Measurements from ENCODE around the gene COL15A1. TPM values are rescaled to one million over a fixed set of nuclear protein-coding genes. Genes with fewer than 3 reads are reported as not detected.

The COL15A1 gene
- total and polyA plus RNA-seq, 2 of the 13 experiments (the other 11 are each of a cell fraction or from before 2014, with no cell fraction given): not detected

GRCh38 chr9:98913705-98914104 is 30.0 kb upstream of the COL15A1 start:
- no peaks in the 10 kb centered on the region for H3K4me1 ChIP-seq (ENCODE audit: insufficient read depth, low read length)
- no peak for DNase-seq (ENCODE audit: low spot score)
- no peaks in the 10 kb centered on the region for H3K36me3 ChIP-seq (replicated peaks in 1 of 2; ENCODE audit: control insufficient read depth in 1 of 2, insufficient read depth in 2 of 2, low read length in 2 of 2)
- peaks cover 0 to 5% of the 10 kb centered on the region in 2 experiments; a peak in 3 of 5 replicates for H3K27me3 ChIP-seq (ENCODE audit: control insufficient read depth in 1 of 2, insufficient read depth in 2 of 2, low read length in 2 of 2)
- in situ Hi-C loops (cut with HindIII; ENCODE audit: extremely low pct_ligation_motif_present, low pct_unique_long_range_greater_than_20kb): no loop called here
- intact Hi-C loops (cut with micrococcal nuclease; ENCODE audit: unreplicated experiment): no loop called here
- H4K20me1 ChIP-seq (ENCODE audit: insufficient read depth, low read length): no peaks in the 10 kb centered on the region
- POLR2A ChIA-PET: no interaction called here
- no peaks in the 10 kb centered on the region for H3K9me3 ChIP-seq (ENCODE audit: low read length)
- CTCF ChIA-PET (ENCODE audit: low intra/inter-chr PET ratio, low total read pairs): no interaction called here
- no peaks in the 10 kb centered on the region for H3K79me2 ChIP-seq (ENCODE audit: insufficient read depth, low read length)
- ATAC-seq: no peak
- 58% methylated on average over 7 of the region's 7 CpGs for WGBS (ENCODE audit: low lambda C conversion rate)
- TF ChIP-seq TRIM24 (CRISPR knock-in tag; IDR thresholded peaks at IDR 0.05) (no peak), TBX2 (CRISPR knock-in tag; IDR thresholded peaks at IDR 0.05; ENCODE audit: borderline replicate concordance) (no peak), MBD4 (IDR thresholded peaks at IDR 0.05; ENCODE audit: borderline replicate concordance, low read length) (no peak), POLR2G (IDR thresholded peaks at IDR 0.05; ENCODE audit: low read depth, low read length) (no peak), ZNF101 (CRISPR knock-in tag; IDR thresholded peaks at IDR 0.05; ENCODE audit: borderline replicate concordance, low read depth) (no peak), BRCA1 (CRISPR knock-in tag; IDR thresholded peaks at IDR 0.05) (no peak), CAMTA2 (CRISPR knock-in tag; IDR thresholded peaks at IDR 0.05; ENCODE audit: borderline replicate concordance) (no peak), ZNF44 (CRISPR knock-in tag; IDR thresholded peaks at IDR 0.05) (no peak), AKNA (CRISPR knock-in tag; IDR thresholded peaks at IDR 0.05; ENCODE audit: borderline replicate concordance) (no peak), MXI1 (IDR thresholded peaks at IDR 0.05; ENCODE audit: borderline replicate concordance, low read depth, low read length) (no peak), GABPA (IDR thresholded peaks at IDR 0.05; ENCODE audit: low read depth, low read length) (no peak), GABPA (CRISPR knock-in tag; IDR thresholded peaks at IDR 0.05; ENCODE audit: low read depth) (no peak), ZSCAN31 (CRISPR knock-in tag; IDR thresholded peaks at IDR 0.05; ENCODE audit: low read depth) (no peak), KDM5B (CRISPR knock-in tag; IDR thresholded peaks at IDR 0.05; ENCODE audit: borderline replicate concordance) (no peak), ZC3H13 (CRISPR knock-in tag; IDR thresholded peaks at IDR 0.05) (no peak)
- H3K9ac ChIP-seq (ENCODE audit: insufficient read depth, low read depth, low read length): no peak overlapping the region
- H3K4me3 ChIP-seq (replicated peaks in 1 of 3; ENCODE audit: insufficient read depth in 1 of 3, low read depth in 2 of 3, low read length in 3 of 3): no peak overlapping the region
- H3K27ac ChIP-seq (ENCODE audit: extremely low read length, insufficient read depth, low read length): no peak overlapping the region
- no peak overlapping the region for H2AFZ ChIP-seq (ENCODE audit: low read length)
- no TSS peak for BruUV-seq (replicated peaks)
- FAIRE-seq: no peak
- H3K4me2 ChIP-seq (ENCODE audit: low read depth, low read length): no peak overlapping the region
